ENCODE data around the gene ZCRB1.

ZCRB1 gene

GRCh38 chr12:42270596-42270995 is 55.3 kb downstream of the ZCRB1 start:
- Histone ChIP-seq H3K36me3 (replicated peaks; ENCODE audit: insufficient read depth, low read length) (no peaks in the 10 kb centered on the region), H4K20me1 (ENCODE audit: insufficient read depth, low read length) (no peaks in the 10 kb centered on the region), H3K4me2 (ENCODE audit: low read depth, low read length) (no peak overlapping the region), H3K79me2 (ENCODE audit: low read length) (no peaks in the 10 kb centered on the region), H3F3A (ENCODE audit: insufficient read depth, low read length) (no peaks in the 10 kb centered on the region), H3K27ac (ENCODE audit: low read length) (no peak overlapping the region), H3K27me3 (replicated peaks; ENCODE audit: insufficient read depth, low read length) (no peaks in the 10 kb centered on the region), H3K9ac (ENCODE audit: low read length) (no peak overlapping the region), H3K4me3 (ENCODE audit: low read length) (no peak overlapping the region), H2AFZ (ENCODE audit: low read length) (no peak overlapping the region), H3K4me1 (ENCODE audit: low read length) (no peaks in the 10 kb centered on the region), H3K9me2 (replicated peaks; ENCODE audit: insufficient read depth, low read length) (no peaks in the 10 kb centered on the region), H3K9me3 (replicated peaks; ENCODE audit: insufficient read depth, low read length) (no peaks in the 10 kb centered on the region)
- DNase-seq, result no peak
- no peak for TF ChIP-seq EZH2 (optimal IDR thresholded peaks at IDR 0.05; ENCODE audit: low read depth, low read length)
- TF ChIP-seq EZH2phosphoT487 (IDR thresholded peaks at IDR 0.05; ENCODE audit: low read length), result no peak
- TF ChIP-seq, protein P1, sequence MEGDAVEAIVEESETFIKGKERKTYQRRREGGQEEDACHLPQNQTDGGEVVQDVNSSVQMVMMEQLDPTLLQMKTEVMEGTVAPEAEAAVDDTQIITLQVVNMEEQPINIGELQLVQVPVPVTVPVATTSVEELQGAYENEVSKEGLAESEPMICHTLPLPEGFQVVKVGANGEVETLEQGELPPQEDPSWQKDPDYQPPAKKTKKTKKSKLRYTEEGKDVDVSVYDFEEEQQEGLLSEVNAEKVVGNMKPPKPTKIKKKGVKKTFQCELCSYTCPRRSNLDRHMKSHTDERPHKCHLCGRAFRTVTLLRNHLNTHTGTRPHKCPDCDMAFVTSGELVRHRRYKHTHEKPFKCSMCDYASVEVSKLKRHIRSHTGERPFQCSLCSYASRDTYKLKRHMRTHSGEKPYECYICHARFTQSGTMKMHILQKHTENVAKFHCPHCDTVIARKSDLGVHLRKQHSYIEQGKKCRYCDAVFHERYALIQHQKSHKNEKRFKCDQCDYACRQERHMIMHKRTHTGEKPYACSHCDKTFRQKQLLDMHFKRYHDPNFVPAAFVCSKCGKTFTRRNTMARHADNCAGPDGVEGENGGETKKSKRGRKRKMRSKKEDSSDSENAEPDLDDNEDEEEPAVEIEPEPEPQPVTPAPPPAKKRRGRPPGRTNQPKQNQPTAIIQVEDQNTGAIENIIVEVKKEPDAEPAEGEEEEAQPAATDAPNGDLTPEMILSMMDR (IDR thresholded peaks at IDR 0.05; ENCODE audit: low read length), result no peak

DNA sequence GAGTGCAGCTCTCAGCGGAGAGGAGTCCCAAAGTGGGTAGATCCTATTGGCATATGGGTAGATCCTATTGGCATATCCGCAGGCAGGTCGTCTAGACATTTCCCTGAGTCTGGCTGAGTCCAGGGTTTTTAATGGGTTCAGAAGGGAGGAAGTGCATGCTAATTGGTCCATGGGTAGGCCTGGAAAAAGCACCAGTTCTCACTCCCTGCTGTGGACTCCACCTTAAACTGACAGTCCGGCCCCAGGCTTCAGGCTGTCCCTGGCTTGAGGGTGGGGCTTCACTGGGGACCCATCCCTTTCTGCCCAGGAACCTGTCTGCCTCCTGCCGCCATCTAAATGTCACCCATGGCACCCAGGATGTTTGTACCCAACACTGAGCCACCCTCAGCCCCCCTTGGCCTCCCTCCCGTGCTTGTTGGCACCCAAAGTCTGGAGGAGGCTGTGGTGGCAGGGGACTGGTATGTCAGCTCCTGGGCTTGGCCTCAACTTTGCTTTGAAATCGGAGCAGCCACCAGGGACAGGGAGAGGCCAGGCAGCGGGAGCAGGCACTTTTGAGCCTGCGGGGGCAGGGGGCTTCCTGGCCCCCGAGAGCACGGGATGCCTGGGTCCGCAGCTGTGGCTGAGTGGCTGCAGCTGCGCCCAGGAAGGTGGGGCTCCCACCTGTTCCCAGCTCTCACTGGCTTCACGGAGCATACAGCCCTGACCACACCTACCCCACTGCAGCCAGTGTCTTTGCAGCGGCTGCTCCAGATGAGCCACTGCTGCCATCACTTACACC is 58.3 kb downstream of the ZCRB1 start:
- no peak overlapping the region for H2AFZ ChIP-seq (ENCODE audit: low read length)
- no peak overlapping the region for H3K9ac ChIP-seq (ENCODE audit: low read length)
- no peaks in the 10 kb centered on the region for H4K20me1 ChIP-seq (ENCODE audit: insufficient read depth, low read length)
- no peak overlapping the region for H3K4me2 ChIP-seq (ENCODE audit: low read depth, low read length)
- H3K4me3 ChIP-seq (ENCODE audit: low read length), result no peak overlapping the region
- no peaks in the 10 kb centered on the region for H3K9me3 ChIP-seq (replicated peaks; ENCODE audit: insufficient read depth, low read length)
- no peaks in the 10 kb centered on the region for H3K4me1 ChIP-seq (ENCODE audit: low read length)
- H3K27me3 ChIP-seq (replicated peaks; ENCODE audit: insufficient read depth, low read length), result no peaks in the 10 kb centered on the region
- no peaks in the 10 kb centered on the region for H3K79me2 ChIP-seq (ENCODE audit: low read length)
- H3F3A ChIP-seq (ENCODE audit: insufficient read depth, low read length), result no peaks in the 10 kb centered on the region
- DNase-seq, result no peak
- H3K27ac ChIP-seq (ENCODE audit: low read length), result no peak overlapping the region
- TF ChIP-seq, protein P1 (IDR thresholded peaks at IDR 0.05; ENCODE audit: low read length), result no peak
- TF ChIP-seq EZH2phosphoT487 (IDR thresholded peaks at IDR 0.05; ENCODE audit: low read length) (no peak), EZH2 (optimal IDR thresholded peaks at IDR 0.05; ENCODE audit: low read depth, low read length) (no peak)
- H3K36me3 ChIP-seq (replicated peaks; ENCODE audit: insufficient read depth, low read length), result no peaks in the 10 kb centered on the region
- H3K9me2 ChIP-seq (replicated peaks; ENCODE audit: insufficient read depth, low read length), result no peaks in the 10 kb centered on the region

- no peaks in the 10 kb centered on the region for H3F3A ChIP-seq (ENCODE audit: insufficient read depth, low read length)
- H3K36me3 ChIP-seq (replicated peaks; ENCODE audit: insufficient read depth, low read length), result no peaks in the 10 kb centered on the region
- H3K4me3 ChIP-seq (ENCODE audit: low read length), result no peak overlapping the region
- TF ChIP-seq, protein P1 (IDR thresholded peaks at IDR 0.05; ENCODE audit: low read length), result no peak
- TF ChIP-seq EZH2 (optimal IDR thresholded peaks at IDR 0.05; ENCODE audit: low read depth, low read length), result no peak
- TF ChIP-seq EZH2phosphoT487 (IDR thresholded peaks at IDR 0.05; ENCODE audit: low read length), result no peak
- no peaks in the 10 kb centered on the region for H3K79me2 ChIP-seq (ENCODE audit: low read length)
- no peaks in the 10 kb centered on the region for H4K20me1 ChIP-seq (ENCODE audit: insufficient read depth, low read length)
- no peak for DNase-seq
- H3K9me3 ChIP-seq (replicated peaks; ENCODE audit: insufficient read depth, low read length), result no peaks in the 10 kb centered on the region
- H3K4me1 ChIP-seq (ENCODE audit: low read length), result no peaks in the 10 kb centered on the region
- no peaks in the 10 kb centered on the region for H3K9me2 ChIP-seq (replicated peaks; ENCODE audit: insufficient read depth, low read length)
- no peak overlapping the region for H3K27ac ChIP-seq (ENCODE audit: low read length)
- no peak overlapping the region for H3K4me2 ChIP-seq (ENCODE audit: low read depth, low read length)
- no peak overlapping the region for H2AFZ ChIP-seq (ENCODE audit: low read length)
- H3K9ac ChIP-seq (ENCODE audit: low read length), result no peak overlapping the region
- no peaks in the 10 kb centered on the region for H3K27me3 ChIP-seq (replicated peaks; ENCODE audit: insufficient read depth, low read length)
Observed at GRCh38 chr12:42266579-42267230, 59.2 kb downstream of the ZCRB1 start.
